Astrocyte (in vitro differentiated cells and primary cell): ENCODE data around the gene HSPA1A. TPM values are rescaled to one million over a fixed set of nuclear protein-coding genes. Genes with fewer than 3 reads are reported as not detected.
"Not testable (repeated sequence)": the region's sequence is repeated elsewhere in the genome, so short reads cannot be mapped to it uniquely, and the experiment has no call there.

Experiments used
- DNase-seq: peaks from one replicate; pipeline ENCODE4 v3.0.0-alpha.2; 2010; ENCODE audit warnings: low read depth
- FAIRE-seq: peaks from 2 replicates; lab custom pipeline; 2011; peaks lifted over from hg19 to GRCh38; lab: Jason Lieb, UNC
- H2AFZ ChIP-seq: 2 replicates; pipeline ENCODE4 v1.6.0; 2012; ENCODE audit warnings: low read depth, low read length, inconsistent platforms
- H3K27ac ChIP-seq: 2 replicates; pipeline ENCODE4 v1.5.1; 2011; ENCODE audit warnings: low read depth, low read length, inconsistent platforms
- H3K27me3 ChIP-seq: 2 replicates; pipeline ENCODE4 v1.6.0; 2011; ENCODE audit warnings: low read length, inconsistent platforms; ENCODE audit not compliant: insufficient read depth
- H3K36me3 ChIP-seq: 2 replicates; pipeline ENCODE4 v1.5.1; 2011; ENCODE audit warnings: low read length, inconsistent platforms; ENCODE audit not compliant: insufficient read depth
- H3K4me1 ChIP-seq: 2 replicates; pipeline ENCODE4 v1.5.1; 2011; ENCODE audit warnings: low read length, inconsistent platforms; ENCODE audit not compliant: insufficient read depth
- H3K4me2 ChIP-seq: 2 replicates; pipeline ENCODE4 v1.6.0; 2012; ENCODE audit warnings: low read length, inconsistent platforms
- H3K4me3 ChIP-seq: 2 replicates; pipeline ENCODE4 v1.5.1; 2011; ENCODE audit warnings: low read depth, mild to moderate bottlenecking, low read length, inconsistent platforms; ENCODE audit not compliant: insufficient read depth
- H3K79me2 ChIP-seq: 2 replicates; pipeline ENCODE4 v1.6.0; 2012; ENCODE audit warnings: mild to moderate bottlenecking, low read length, inconsistent platforms; ENCODE audit not compliant: insufficient read depth
- H3K9ac ChIP-seq: 2 replicates; pipeline ENCODE4 v1.6.0; 2012; ENCODE audit warnings: mild to moderate bottlenecking, low read length, inconsistent platforms
- H3K9me3 ChIP-seq: 2 replicates; pipeline ENCODE4 v1.5.1; 2012; ENCODE audit warnings: low read depth, mild to moderate bottlenecking, low read length, inconsistent platforms; ENCODE audit not compliant: insufficient read depth
- H4K20me1 ChIP-seq: 2 replicates; pipeline ENCODE4 v1.6.0; 2012; ENCODE audit warnings: low read length, inconsistent platforms; ENCODE audit not compliant: insufficient read depth
- H3K27ac Mint-ChIP-seq: one replicate; pipeline ENCODE4 v1.8.0; 2021; ENCODE audit warnings: mild to moderate bottlenecking, mixed read lengths; ENCODE audit not compliant: unreplicated experiment
- H3K27me3 Mint-ChIP-seq: one replicate; pipeline ENCODE4 v1.8.0; 2021; ENCODE audit warnings: low read depth, mixed read lengths; ENCODE audit not compliant: unreplicated experiment
- H3K36me3 Mint-ChIP-seq: one replicate; pipeline ENCODE4 v1.8.0; 2021; ENCODE audit warnings: low read depth, mixed read lengths; ENCODE audit not compliant: unreplicated experiment
- H3K4me1 Mint-ChIP-seq: one replicate; pipeline ENCODE4 v1.8.0; 2021; ENCODE audit warnings: low read depth, mixed read lengths; ENCODE audit not compliant: unreplicated experiment
- H3K4me3 Mint-ChIP-seq: one replicate; pipeline ENCODE4 v1.8.0; 2021; ENCODE audit warnings: mild to moderate bottlenecking, moderate library complexity, mixed read lengths; ENCODE audit not compliant: unreplicated experiment
- H3K9me3 Mint-ChIP-seq: one replicate; pipeline ENCODE4 v1.8.0; 2021; ENCODE audit warnings: mild to moderate bottlenecking, mixed read lengths; ENCODE audit not compliant: unreplicated experiment
- CTCF ChIP-seq: IDR thresholded peaks from 2 replicates; pipeline ENCODE4 v1.5.1; 2011; ENCODE audit warnings: low read depth, mild to moderate bottlenecking, inconsistent platforms, low read length, moderate library complexity; ENCODE audit not compliant: insufficient read depth
- EZH2 ChIP-seq: IDR thresholded peaks from 2 replicates; pipeline ENCODE4 v1.6.1; 2012; ENCODE audit warnings: mild to moderate bottlenecking, low read length, inconsistent platforms; ENCODE audit not compliant: insufficient read depth
- total RNA-seq: library from RNA; stranded (reverse); gene quantifications from 2 replicates; pipeline ENCODE4 v1.2.1, GENCODE V29; 2021

HSPA1A gene
- total RNA-seq, 1 donor from 2014 or later = 52.7 TPM

GRCh38 chr6:31837369-31838113, 22.2 kb downstream of the HSPA1A start:
- no peak for DNase-seq
- H4K20me1 ChIP-seq = peaks cover 57% of the 10 kb centered on the region
- no peak overlapping the region for H2AFZ ChIP-seq
- peaks cover 50% of the 10 kb centered on the region for H3K79me2 ChIP-seq
- peak overlapping the region; percentile 100 for H3K4me2 ChIP-seq
- Mint-ChIP-seq H3K27ac (peak overlapping the region; percentile 13), H3K9me3 (no peaks in the 10 kb centered on the region), H3K4me3 (peak overlapping the region; percentile 97), H3K27me3 (no peaks in the 10 kb centered on the region), H3K36me3 (peaks cover 36% of the 10 kb centered on the region), H3K4me1 (peaks cover 14% of the 10 kb centered on the region)
- H3K4me3 ChIP-seq = peak overlapping the region; percentile 93
- H3K36me3 ChIP-seq = peaks cover 36% of the 10 kb centered on the region
- no peaks in the 10 kb centered on the region for H3K27me3 ChIP-seq
- no peak for FAIRE-seq
- peak overlapping the region; percentile 91 for H3K9ac ChIP-seq
- H3K4me1 ChIP-seq = peaks cover 29% of the 10 kb centered on the region
- peak overlapping the region; percentile 54 for H3K27ac ChIP-seq
- TF ChIP-seq EZH2 (no peak), CTCF (no peak)
- H3K9me3 ChIP-seq = no peaks in the 10 kb centered on the region

GRCh38 chr6:31838114-31838553, 22.8 kb downstream of the HSPA1A start:
- H3K9me3 Mint-ChIP-seq, H3K27ac ChIP-seq: not testable (repeated sequence)
- peaks cover 36% of the 10 kb centered on the region for H3K36me3 ChIP-seq

GRCh38 chr6:31838968-31839367, 23.6 kb downstream of the HSPA1A start:
- Histone ChIP-seq H3K27me3 (no peaks in the 10 kb centered on the region), H3K4me1 (peaks cover 29% of the 10 kb centered on the region), H2AFZ (no peak overlapping the region), H3K9me3 (no peaks in the 10 kb centered on the region), H3K9ac (no peak overlapping the region), H3K4me3 (peak overlapping the region; percentile 2), H4K20me1 (peaks cover 57% of the 10 kb centered on the region), H3K27ac (no peak overlapping the region), H3K79me2 (peaks cover 50% of the 10 kb centered on the region), H3K36me3 (peaks cover 36% of the 10 kb centered on the region), H3K4me2 (peak overlapping the region; percentile 100)
- H3K36me3 Mint-ChIP-seq = peaks cover 36% of the 10 kb centered on the region
- FAIRE-seq (no peak), DNase-seq (no peak)
- H3K9me3 Mint-ChIP-seq = no peaks in the 10 kb centered on the region
- peak overlapping the region; percentile 97 for H3K4me3 Mint-ChIP-seq
- TF ChIP-seq EZH2 (no peak), CTCF (no peak)
- H3K4me1 Mint-ChIP-seq = peaks cover 14% of the 10 kb centered on the region
- H3K27ac Mint-ChIP-seq = peak overlapping the region; percentile 20
- H3K27me3 Mint-ChIP-seq = no peaks in the 10 kb centered on the region

More at GRCh38 chr6:31838114-31838553, 22.8 kb downstream of the HSPA1A start:
- not testable (repeated sequence) for FAIRE-seq, H2AFZ ChIP-seq, H3K9me3 ChIP-seq, H3K27ac Mint-ChIP-seq, H3K27me3 ChIP-seq, DNase-seq, H3K27me3 Mint-ChIP-seq
- Histone ChIP-seq H3K4me3 (peak overlapping the region; percentile 93), H3K4me1 (peaks cover 29% of the 10 kb centered on the region), H4K20me1 (peaks cover 57% of the 10 kb centered on the region), H3K79me2 (peaks cover 50% of the 10 kb centered on the region), H3K4me2 (peak overlapping the region; percentile 100), H3K9ac (peak overlapping the region; percentile 91)
- Mint-ChIP-seq H3K4me1 (peaks cover 14% of the 10 kb centered on the region), H3K4me3 (peak overlapping the region; percentile 97), H3K36me3 (peaks cover 36% of the 10 kb centered on the region)

GRCh38 chr6:31839779-31840126, 24.4 kb downstream of the HSPA1A start:
- not testable (repeated sequence) for H3K9ac ChIP-seq, H3K9me3 ChIP-seq, H3K27me3 ChIP-seq, H3K4me2 ChIP-seq, DNase-seq, H3K27me3 Mint-ChIP-seq, H3K9me3 Mint-ChIP-seq, H2AFZ ChIP-seq, H3K27ac Mint-ChIP-seq, FAIRE-seq, H3K4me3 ChIP-seq, H3K27ac ChIP-seq
- H3K79me2 ChIP-seq = peaks cover 43% of the 10 kb centered on the region
- H4K20me1 ChIP-seq = peaks cover 57% of the 10 kb centered on the region
- peaks cover 36% of the 10 kb centered on the region for H3K36me3 ChIP-seq
- Mint-ChIP-seq H3K36me3 (peaks cover 35% of the 10 kb centered on the region), H3K4me1 (peaks cover 11% of the 10 kb centered on the region), H3K4me3 (peak overlapping the region; percentile 8)
- peaks cover 24% of the 10 kb centered on the region for H3K4me1 ChIP-seq
